ENCODE measurements around the gene CRIP2.

GRCh38 chr14:105484997-105485393, 10.4 kb downstream of the CRIP2 start:
- TF ChIP-seq CTCF (IDR thresholded peaks at IDR 0.05; ENCODE audit: extremely low read depth in 1 of 2, insufficient read depth in 1 of 2, low read depth in 1 of 2, low read length in 2 of 2): no peak
- TF ChIP-seq POLR2A (IDR thresholded peaks at IDR 0.05; ENCODE audit: low read depth, low read length): no peak
- TF ChIP-seq EZH2 (IDR thresholded peaks at IDR 0.05; ENCODE audit: borderline replicate concordance, low read depth, low read length, severe bottlenecking): no peak
- no peak for TF ChIP-seq POLR2AphosphoS5 (IDR thresholded peaks at IDR 0.05; ENCODE audit: insufficient read depth, low read depth, low read length)
- TF ChIP-seq, protein P1, sequence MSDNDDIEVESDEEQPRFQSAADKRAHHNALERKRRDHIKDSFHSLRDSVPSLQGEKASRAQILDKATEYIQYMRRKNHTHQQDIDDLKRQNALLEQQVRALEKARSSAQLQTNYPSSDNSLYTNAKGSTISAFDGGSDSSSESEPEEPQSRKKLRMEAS (IDR thresholded peaks at IDR 0.05; ENCODE audit: insufficient read depth, insufficient read length): no peak
- TF ChIP-seq JUN (IDR thresholded peaks at IDR 0.05; ENCODE audit: borderline replicate concordance, insufficient read depth, insufficient read length, low read depth): no peak

All from endothelial cell of umbilical vein (primary cell).